Measurements from ENCODE around the gene ACVRL1. TPM values are rescaled to one million over a fixed set of nuclear protein-coding genes. Genes with fewer than 3 reads are reported as not detected.

Gene ACVRL1
- total RNA-seq, 2 experiments from 2014 or later, result not detected

DNA sequence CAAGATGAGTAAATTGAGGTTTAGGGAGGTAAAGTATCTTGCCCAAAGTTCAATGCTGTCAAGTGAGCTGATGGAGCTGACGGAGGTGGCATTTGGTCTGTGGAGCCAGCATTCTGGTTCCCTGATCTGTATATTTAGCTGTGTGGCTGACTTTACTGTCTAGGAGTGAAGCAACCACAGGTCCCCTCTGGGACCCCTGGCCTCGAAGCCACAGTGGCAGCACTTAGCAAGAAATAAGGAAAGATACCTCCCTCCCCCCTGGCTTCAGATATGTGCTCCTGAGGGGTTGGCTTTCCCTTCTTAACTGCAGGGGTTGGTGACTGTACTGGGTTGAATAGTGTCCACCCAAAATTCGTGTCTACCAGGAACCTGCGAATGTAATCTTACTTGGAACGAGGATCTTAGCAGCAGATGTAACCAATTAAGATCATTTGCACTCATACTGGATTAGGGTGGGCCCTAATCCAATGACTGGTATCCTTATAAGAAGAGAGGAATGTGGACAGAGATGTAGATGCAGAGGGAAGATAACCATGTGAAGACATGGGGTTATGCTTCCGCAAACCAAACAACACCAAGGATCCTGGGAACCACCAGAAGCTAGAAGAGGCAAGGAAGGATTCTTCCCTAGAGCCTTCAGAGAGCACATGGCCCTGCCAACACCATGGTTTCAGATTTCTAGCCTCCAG lies 42.2 kb downstream of the ACVRL1 start:
- POLR2A ChIA-PET, result interaction anchor here (2.5 kb wide), 1 partner anchor 22 kb away, joined by 9 read pairs; no protein-coding TSS in a partner anchor
- Mint-ChIP-seq H3K27ac (no peak overlapping the region), H3K9me3 (peaks cover 12% of the 10 kb centered on the region), H3K36me3 (ENCODE audit: low read depth) (peaks cover 1% of the 10 kb centered on the region), H3K4me3 (no peak overlapping the region), H3K4me1 (peaks cover 20% of the 10 kb centered on the region), H3K27me3 (peaks cover 60% of the 10 kb centered on the region)
- CTCF ChIA-PET, result interaction anchor here (0.8 to 2.8 kb wide), 7 partner anchors 21 to 76 kb away, joined by 3 to 12 read pairs (median 4); no protein-coding TSS in a partner anchor
- no peak for DNase-seq

- Mint-ChIP-seq H3K27me3 (peaks cover 55% of the 10 kb centered on the region), H3K4me1 (peaks cover 20% of the 10 kb centered on the region), H3K9me3 (peaks cover 5% of the 10 kb centered on the region), H3K36me3 (ENCODE audit: low read depth) (no peaks in the 10 kb centered on the region), H3K4me3 (peak overlapping the region; percentile 86), H3K27ac (peak overlapping the region; percentile 37)
- CTCF ChIA-PET, result interaction anchor here (0.5 to 2.8 kb wide), 2 partner anchors 20 to 673 kb away, joined by 4 to 12 read pairs; no protein-coding TSS in a partner anchor
- DNase-seq, result no peak
- POLR2A ChIA-PET, result interaction anchor here (2.5 kb wide), 1 partner anchor 21 kb away, joined by 9 read pairs; no protein-coding TSS in a partner anchor
Observed at GRCh38 chr12:51950682-51951198, 43.4 kb downstream of the ACVRL1 start.

- CTCF ChIA-PET, result interaction anchor here (1.0 kb wide), 2 partner anchors 20 to 30 kb away, joined by 3 to 4 read pairs; no protein-coding TSS in a partner anchor
- H3K27ac Mint-ChIP-seq, result peak within 1 kb of the TSS; percentile 37
- DNase-seq, result peak; percentile 88
- no peaks in the 10 kb centered on the region for H3K36me3 Mint-ChIP-seq (ENCODE audit: low read depth)
- peaks cover 51% of the 10 kb centered on the region for H3K27me3 Mint-ChIP-seq
- peak within 1 kb of the TSS; percentile 86 for H3K4me3 Mint-ChIP-seq
- peaks cover 1% of the 10 kb centered on the region for H3K9me3 Mint-ChIP-seq
- POLR2A ChIA-PET, result interaction anchor here (0.8 to 2.5 kb wide), 2 partner anchors 10 to 20 kb away, joined by 3 to 9 read pairs; no protein-coding TSS in a partner anchor
- peaks cover 20% of the 10 kb centered on the region for H3K4me1 Mint-ChIP-seq
Observed at GRCh38 chr12:51951199-51951842, 44.0 kb downstream of the ACVRL1 start, which contains the start of gene ACVR1B. ACVR1B (plus strand) TSS chr12:51951699; CDS start chr12:51951744, 45 bp downstream.

DNA sequence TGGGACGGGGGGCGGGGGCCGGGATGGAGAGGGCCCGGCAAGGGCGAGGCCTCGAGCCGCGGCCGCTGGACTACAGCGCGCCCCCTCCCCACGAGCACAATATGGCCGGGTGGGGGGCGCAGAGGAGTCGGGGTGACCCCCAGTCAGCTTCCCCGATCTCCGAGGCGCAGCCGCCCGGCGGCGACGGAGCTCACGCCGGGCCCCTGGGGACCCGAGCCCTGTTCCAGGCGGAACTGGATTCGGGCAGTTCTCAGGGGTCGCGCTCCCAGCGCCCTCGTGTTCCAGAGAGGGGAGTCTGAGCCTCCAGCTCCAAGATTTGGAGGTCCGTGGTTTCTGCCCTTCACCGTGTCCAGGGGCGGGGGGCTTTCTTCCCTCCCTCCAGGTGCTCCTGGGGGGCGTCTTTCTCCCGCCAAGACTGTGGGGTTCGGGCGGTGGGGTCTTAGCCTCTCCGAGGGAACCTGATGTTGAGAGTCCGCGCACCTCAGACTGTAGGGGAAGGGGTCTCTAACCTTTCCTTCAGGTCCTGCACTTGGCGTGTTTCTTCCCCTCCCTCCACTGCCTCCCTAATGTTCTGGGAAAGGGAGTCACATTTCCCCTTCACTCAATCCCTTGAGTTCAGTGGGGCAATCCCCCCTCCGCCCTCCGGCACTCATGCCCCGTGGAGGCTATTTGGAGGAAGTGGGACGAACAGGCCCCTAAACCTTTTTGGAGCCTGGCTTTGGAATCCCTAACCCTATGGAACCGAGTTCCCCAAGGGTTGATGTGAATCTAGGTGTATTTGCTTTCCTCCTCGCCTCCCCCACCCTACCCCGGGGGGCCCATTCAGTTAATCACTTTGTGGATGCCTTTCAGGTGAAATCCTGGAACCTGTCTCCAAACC lies 44.8 kb downstream of the ACVRL1 start:
- H3K36me3 Mint-ChIP-seq (ENCODE audit: low read depth), result no peaks in the 10 kb centered on the region
- no peaks in the 10 kb centered on the region for H3K9me3 Mint-ChIP-seq
- DNase-seq, result peak; percentile 20
- peaks cover 48% of the 10 kb centered on the region for H3K27me3 Mint-ChIP-seq
- ChIA-PET CTCF (interaction anchor here (1.0 kb wide), 2 partner anchors 19 to 29 kb away, joined by 3 to 4 read pairs; no protein-coding TSS in a partner anchor), POLR2A (interaction anchor here (0.8 kb wide), 1 partner anchor 10 kb away, joined by 3 read pairs; no protein-coding TSS in a partner anchor)
- peak overlapping the region; percentile 59 for H3K4me3 Mint-ChIP-seq
- H3K4me1 Mint-ChIP-seq, result peaks cover 20% of the 10 kb centered on the region
- no peak overlapping the region for H3K27ac Mint-ChIP-seq

DNA sequence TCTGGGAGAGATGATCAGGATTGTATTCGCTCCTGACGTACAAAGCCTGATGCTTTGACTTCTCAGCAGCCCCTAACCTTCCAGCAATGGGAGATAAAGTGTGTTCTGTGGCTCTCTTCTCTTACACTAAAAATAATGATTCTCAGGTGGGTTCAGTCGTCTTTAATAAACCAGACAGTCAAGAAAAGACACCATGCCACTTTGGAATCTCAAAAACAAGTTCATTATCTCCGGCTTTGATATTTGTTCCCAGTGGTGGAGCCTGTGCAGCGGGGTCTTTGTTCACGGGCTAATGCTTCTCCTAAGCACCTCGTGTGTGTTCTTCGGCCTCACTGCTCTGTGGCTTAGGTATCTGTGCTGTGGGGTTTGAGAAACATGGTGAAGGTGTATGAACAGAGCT lies 45.8 kb downstream of the ACVRL1 start:
- Mint-ChIP-seq H3K4me3 (peak overlapping the region; percentile 33), H3K27me3 (peaks cover 38% of the 10 kb centered on the region), H3K36me3 (ENCODE audit: low read depth) (no peaks in the 10 kb centered on the region), H3K9me3 (no peaks in the 10 kb centered on the region), H3K4me1 (peaks cover 20% of the 10 kb centered on the region), H3K27ac (no peak overlapping the region)
- no peak for DNase-seq
- CTCF ChIA-PET, result no interaction called here
- POLR2A ChIA-PET, result no interaction called here

DNA sequence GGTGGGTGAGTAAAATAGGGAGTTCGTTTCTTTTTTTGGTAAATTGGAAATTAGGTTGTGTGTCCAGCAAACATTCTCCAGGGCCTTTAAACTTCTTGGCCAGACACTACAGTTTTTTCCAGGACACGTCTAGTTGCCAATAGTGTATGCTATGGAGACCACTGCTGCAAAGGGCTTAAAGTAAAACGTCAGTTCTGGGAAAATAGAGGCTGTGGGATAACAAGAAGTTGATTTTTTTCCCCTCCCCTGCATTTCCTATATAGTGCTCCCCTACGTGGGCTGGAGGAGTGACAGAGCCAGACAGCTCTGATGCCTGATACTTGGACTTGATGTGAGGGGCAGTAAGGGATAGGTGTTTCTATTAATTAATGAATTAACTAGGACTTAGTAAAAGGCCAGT lies 46.6 kb downstream of the ACVRL1 start:
- CTCF ChIA-PET, result no interaction called here
- H3K4me3 Mint-ChIP-seq, result no peak overlapping the region
- H3K27ac Mint-ChIP-seq, result no peak overlapping the region
- POLR2A ChIA-PET, result no interaction called here
- H3K36me3 Mint-ChIP-seq (ENCODE audit: low read depth), result no peaks in the 10 kb centered on the region
- H3K9me3 Mint-ChIP-seq, result no peaks in the 10 kb centered on the region
- peaks cover 34% of the 10 kb centered on the region for H3K27me3 Mint-ChIP-seq
- H3K4me1 Mint-ChIP-seq, result peaks cover 20% of the 10 kb centered on the region
- no peak for DNase-seq

DNA sequence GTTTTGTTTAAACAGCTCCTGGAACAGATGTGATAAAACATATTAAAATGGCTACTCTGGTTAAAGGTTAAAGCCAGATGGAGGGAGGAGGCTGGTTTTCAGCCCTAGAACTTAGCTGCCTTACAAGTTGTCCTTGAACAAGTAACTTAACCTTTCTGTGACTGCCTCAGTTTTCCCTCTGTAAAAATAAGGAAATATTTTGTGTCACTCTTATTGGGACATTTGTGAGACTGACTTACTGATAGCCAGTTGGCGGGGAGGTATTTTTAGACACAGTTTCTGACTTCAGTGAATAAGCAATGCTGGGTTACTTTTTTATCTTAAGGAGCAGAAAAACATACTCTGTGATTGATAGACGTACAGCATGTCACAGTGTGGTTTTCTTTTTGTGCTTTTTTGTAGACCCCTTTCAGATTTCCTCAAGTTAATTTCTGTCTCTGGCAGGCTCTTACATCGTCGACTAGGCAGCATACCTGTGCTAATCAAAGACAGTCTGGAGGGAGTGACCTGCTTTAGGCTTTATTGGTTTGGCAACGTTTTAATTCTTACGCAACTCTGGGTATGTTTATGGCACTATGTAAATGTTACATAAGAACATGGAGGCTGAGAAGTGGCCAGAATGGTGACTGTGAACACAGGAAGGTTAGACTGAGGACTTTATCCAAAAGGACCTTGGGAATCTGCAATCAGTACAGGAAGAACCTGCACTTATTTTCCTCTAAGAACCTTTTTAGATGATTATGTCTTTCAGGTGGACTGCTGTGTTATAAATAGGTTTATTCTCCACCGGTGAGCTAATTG lies 47.5 kb downstream of the ACVRL1 start:
- Mint-ChIP-seq H3K36me3 (ENCODE audit: low read depth) (peaks cover 4% of the 10 kb centered on the region), H3K27ac (no peak overlapping the region), H3K4me1 (peaks cover 20% of the 10 kb centered on the region), H3K27me3 (peaks cover 27% of the 10 kb centered on the region), H3K9me3 (no peaks in the 10 kb centered on the region), H3K4me3 (no peak overlapping the region)
- CTCF ChIA-PET, result interaction anchor here (1.0 to 1.8 kb wide), 2 partner anchors 16 to 70 kb away, joined by 4 to 11 read pairs; no protein-coding TSS in a partner anchor
- DNase-seq, result no peak
- POLR2A ChIA-PET, result interaction anchor here (1.3 kb wide), 1 partner anchor 16 kb away, joined by 3 read pairs; no protein-coding TSS in a partner anchor

GRCh38 chr12:51955702-51956101 lies 48.4 kb downstream of the ACVRL1 start:
- DNase-seq, result no peak
- no peak overlapping the region for H3K4me3 Mint-ChIP-seq
- H3K9me3 Mint-ChIP-seq, result no peaks in the 10 kb centered on the region
- peaks cover 21% of the 10 kb centered on the region for H3K27me3 Mint-ChIP-seq
- peaks cover 4% of the 10 kb centered on the region for H3K36me3 Mint-ChIP-seq (ENCODE audit: low read depth)
- peaks cover 20% of the 10 kb centered on the region for H3K4me1 Mint-ChIP-seq
- CTCF ChIA-PET, result interaction anchor here (0.6 to 1.8 kb wide), 2 partner anchors 15 to 461 kb away, joined by 3 to 11 read pairs; no protein-coding TSS in a partner anchor
- no peak overlapping the region for H3K27ac Mint-ChIP-seq
- POLR2A ChIA-PET, result interaction anchor here (1.3 kb wide), 1 partner anchor 15 kb away, joined by 3 read pairs; no protein-coding TSS in a partner anchor

- POLR2A ChIA-PET, result interaction anchor here (1.0 kb wide), 1 partner anchor 12 kb away, joined by 3 read pairs; no protein-coding TSS in a partner anchor
- Mint-ChIP-seq H3K4me3 (no peak overlapping the region), H3K4me1 (peaks cover 5% of the 10 kb centered on the region), H3K9me3 (no peaks in the 10 kb centered on the region), H3K27ac (no peak overlapping the region), H3K27me3 (peaks cover 7% of the 10 kb centered on the region), H3K36me3 (ENCODE audit: low read depth) (peaks cover 4% of the 10 kb centered on the region)
- CTCF ChIA-PET, result interaction anchor here (0.6 to 3.6 kb wide), 2 partner anchors 12 to 20 kb away, joined by 3 to 16 read pairs; no protein-coding TSS in a partner anchor
- DNase-seq, result no peak
Observed at GRCh38 chr12:51958542-51958941, 51.2 kb downstream of the ACVRL1 start.

DNA sequence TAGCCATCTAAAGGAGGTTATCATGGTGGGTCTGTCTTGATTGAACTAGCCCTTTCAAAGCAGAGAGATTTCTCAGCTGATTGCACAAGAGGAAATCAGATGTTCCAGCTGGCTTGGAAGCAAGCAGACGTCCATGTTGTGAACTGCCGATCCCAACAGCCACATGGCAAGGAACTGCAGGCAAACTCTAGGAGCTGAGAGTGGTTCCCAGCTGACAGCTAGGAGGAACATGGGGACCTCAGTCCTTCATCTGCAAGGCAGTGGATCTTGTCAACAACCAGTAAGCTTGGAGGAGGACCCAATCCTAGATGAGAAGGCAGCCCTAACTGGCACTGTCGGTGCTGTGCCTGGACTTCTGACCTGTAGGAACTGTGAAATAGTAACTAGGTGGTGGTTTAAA lies 51.9 kb downstream of the ACVRL1 start:
- H3K36me3 Mint-ChIP-seq (ENCODE audit: low read depth), result peaks cover 4% of the 10 kb centered on the region
- peaks cover under 1% of the 10 kb centered on the region for H3K4me1 Mint-ChIP-seq
- ChIA-PET POLR2A (interaction anchor here (1.0 kb wide), 1 partner anchor 11 kb away, joined by 3 read pairs; no protein-coding TSS in a partner anchor), CTCF (interaction anchor here (0.6 to 3.6 kb wide), 2 partner anchors 11 to 19 kb away, joined by 3 to 16 read pairs; no protein-coding TSS in a partner anchor)
- peaks cover under 1% of the 10 kb centered on the region for H3K27me3 Mint-ChIP-seq
- H3K9me3 Mint-ChIP-seq, result no peaks in the 10 kb centered on the region
- no peak overlapping the region for H3K4me3 Mint-ChIP-seq
- DNase-seq, result no peak
- no peak overlapping the region for H3K27ac Mint-ChIP-seq

GRCh38 chr12:51959921-51960320 lies 52.6 kb downstream of the ACVRL1 start:
- CTCF ChIA-PET, result interaction anchor here (1.1 to 3.6 kb wide), 2 partner anchors 11 to 21 kb away, joined by 3 to 16 read pairs; no protein-coding TSS in a partner anchor
- Mint-ChIP-seq H3K27ac (no peak overlapping the region), H3K9me3 (no peaks in the 10 kb centered on the region), H3K4me1 (no peaks in the 10 kb centered on the region), H3K27me3 (peaks cover 2% of the 10 kb centered on the region), H3K36me3 (ENCODE audit: low read depth) (peaks cover 4% of the 10 kb centered on the region), H3K4me3 (no peak overlapping the region)
- DNase-seq, result no peak
- POLR2A ChIA-PET, result no interaction called here
